Measurements from ENCODE around the gene ADAD1.

DNA sequence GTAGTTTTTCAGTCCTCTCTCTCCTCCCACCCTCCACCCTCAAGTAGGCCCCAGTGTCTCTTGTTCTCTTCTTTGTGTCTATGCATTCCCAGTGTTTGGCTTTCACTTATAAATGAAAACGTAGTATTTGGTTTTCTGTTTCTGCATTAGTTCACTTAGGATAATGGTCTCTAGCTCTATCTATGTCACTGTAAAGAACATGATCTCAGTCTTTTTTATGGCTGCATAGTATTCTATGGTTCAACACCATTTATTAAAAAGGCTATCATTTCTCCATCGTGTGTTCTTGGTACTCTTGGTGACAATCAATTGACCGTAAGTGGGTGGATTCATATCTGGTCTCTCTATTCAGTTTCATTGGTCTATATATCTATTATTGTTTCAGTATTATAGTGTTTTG, 96.4 kb downstream of the ADAD1 start:
- TF ChIP-seq, protein P1, sequence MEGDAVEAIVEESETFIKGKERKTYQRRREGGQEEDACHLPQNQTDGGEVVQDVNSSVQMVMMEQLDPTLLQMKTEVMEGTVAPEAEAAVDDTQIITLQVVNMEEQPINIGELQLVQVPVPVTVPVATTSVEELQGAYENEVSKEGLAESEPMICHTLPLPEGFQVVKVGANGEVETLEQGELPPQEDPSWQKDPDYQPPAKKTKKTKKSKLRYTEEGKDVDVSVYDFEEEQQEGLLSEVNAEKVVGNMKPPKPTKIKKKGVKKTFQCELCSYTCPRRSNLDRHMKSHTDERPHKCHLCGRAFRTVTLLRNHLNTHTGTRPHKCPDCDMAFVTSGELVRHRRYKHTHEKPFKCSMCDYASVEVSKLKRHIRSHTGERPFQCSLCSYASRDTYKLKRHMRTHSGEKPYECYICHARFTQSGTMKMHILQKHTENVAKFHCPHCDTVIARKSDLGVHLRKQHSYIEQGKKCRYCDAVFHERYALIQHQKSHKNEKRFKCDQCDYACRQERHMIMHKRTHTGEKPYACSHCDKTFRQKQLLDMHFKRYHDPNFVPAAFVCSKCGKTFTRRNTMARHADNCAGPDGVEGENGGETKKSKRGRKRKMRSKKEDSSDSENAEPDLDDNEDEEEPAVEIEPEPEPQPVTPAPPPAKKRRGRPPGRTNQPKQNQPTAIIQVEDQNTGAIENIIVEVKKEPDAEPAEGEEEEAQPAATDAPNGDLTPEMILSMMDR (conservative IDR thresholded peaks at IDR 0.05; ENCODE audit: low read length) = no peak
- TF ChIP-seq EZH2phosphoT487 (IDR thresholded peaks at IDR 0.05; ENCODE audit: borderline replicate concordance) = no peak

All from Loucy (cell line).